Frontal cortex (tissue), 4 donors: Measurements from ENCODE around the gene APAF1. TPM values are rescaled to one million over a fixed set of nuclear protein-coding genes. Genes with fewer than 3 reads are reported as not detected.

Experiments
- DNase-seq, 2 donors: peaks; one replicate each; pipeline ENCODE4 v3.0.0; 2012; ENCODE audit warnings: low spot score in 2 of 2
- FAIRE-seq: peaks from 2 replicates; lab custom pipeline; 2012; peaks lifted over from hg19 to GRCh38; lab: Jason Lieb, UNC
- total RNA-seq: library from RNA; depleted of rRNA; stranded (reverse); fragments of >200 nt; gene quantifications from one replicate; pipeline ENCODE4 v1.2.3, GENCODE V29; 2014
- donor health status: control.
- donor health status: control.
- donor health status: control.

The APAF1 gene
- total RNA-seq, 1 donor from 2014 or later = 39.9 TPM

GRCh38 chr12:98724384-98725155, 79.5 kb downstream of the APAF1 start:
- no peak for FAIRE-seq

GRCh38 chr12:98725476-98726247, 80.6 kb downstream of the APAF1 start:
- DNase-seq = no peak
- peak; percentile 77 for FAIRE-seq

More at GRCh38 chr12:98724384-98725155, 79.5 kb downstream of the APAF1 start:
- DNase-seq = no peak

DNA sequence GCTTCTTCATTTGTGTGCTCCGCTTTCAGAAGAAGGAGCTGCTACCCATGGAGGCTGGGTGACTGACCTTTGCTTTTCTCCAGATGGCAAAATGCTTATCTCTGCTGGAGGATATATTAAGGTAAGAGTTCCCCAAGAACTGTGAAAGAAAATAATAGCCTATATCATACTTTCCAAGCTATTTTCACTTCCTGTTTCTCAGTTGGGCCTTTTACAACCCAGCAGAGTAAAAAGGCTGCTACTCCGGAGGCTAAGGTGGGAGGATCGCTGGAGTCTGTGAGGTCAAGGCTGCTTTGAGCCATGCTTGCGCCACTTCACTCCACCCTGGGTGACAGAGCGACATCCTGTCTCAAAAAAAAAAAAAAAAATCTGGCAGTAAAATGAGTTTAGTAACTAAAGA, 82.1 kb downstream of the APAF1 start:
- FAIRE-seq (no peak), DNase-seq (no peak)

GRCh38 chr12:98730412-98730811, 85.3 kb downstream of the APAF1 start:
- FAIRE-seq = no peak
- no peak for DNase-seq

- DNase-seq = no peak
- no peak for FAIRE-seq
Measured at GRCh38 chr12:98733667-98734350, 88.7 kb downstream of the APAF1 start.

DNA sequence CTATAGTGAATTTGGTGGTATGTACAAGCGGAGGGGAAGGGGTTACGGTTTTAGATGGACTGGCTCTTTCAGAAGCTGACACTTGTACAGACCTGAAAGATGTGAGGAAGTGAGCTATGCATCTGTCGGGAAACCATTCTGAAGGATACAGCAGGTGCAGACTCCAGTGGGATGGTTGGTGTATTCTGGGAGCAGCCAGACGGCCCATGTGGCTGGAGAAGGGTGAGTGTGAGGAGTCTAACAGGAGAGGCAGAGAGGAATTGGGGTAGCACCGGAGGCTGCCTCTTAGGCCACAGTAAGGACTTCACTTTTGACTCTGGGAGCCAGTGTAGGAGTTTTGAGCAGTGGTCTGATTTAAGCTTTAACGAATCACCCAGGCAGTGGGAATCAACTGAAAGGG, 90.7 kb downstream of the APAF1 start:
- DNase-seq = no peak
- no peak for FAIRE-seq

DNA sequence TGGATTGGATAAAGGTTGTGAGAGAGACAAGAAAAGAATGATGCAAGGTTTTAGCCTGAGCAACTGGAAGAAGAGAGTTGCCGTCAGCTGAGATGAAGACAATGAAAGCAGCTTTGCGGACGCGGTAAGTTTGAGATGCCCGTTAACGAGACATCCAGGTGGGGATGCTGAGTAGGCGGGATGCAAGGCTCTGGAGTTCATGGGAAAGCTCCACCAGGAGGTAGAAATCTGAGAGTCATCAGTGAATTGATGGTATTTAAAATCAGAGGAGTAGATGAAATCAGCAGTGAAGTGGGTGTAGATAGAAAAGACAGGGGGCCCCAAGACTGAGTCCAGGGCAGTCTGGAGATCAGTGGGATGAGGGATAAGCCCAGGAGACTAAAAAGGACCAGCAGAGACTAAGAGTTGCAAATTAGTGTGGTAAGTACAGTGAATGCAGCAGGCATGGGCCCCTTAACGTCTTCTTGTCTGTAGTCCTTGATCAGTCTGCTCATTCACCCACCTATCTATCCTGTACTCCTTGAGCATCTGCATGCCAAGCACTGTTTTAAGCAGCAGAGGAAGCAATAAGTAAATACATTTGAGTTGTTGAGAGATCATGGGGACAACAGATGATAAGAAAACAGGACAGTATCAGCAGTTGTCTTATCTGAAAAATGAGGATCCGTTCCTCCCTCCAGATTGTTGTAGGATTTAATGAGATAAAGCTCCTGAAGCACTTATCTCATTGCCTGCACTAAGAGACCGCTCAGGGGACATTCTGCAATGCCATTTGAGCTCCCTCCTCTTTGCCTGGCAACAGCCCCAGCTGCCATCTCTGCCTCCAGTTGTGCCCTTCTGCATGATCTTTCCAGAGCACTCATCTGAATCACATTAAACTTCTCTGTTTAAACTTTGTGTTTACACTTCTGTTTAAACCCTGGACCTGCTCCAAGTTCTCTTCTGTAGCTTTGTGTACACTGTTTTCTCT, 91.5 kb downstream of the APAF1 start:
- DNase-seq (no peak), FAIRE-seq (no peak)

- FAIRE-seq = no peak
- DNase-seq = no peak
Measured at GRCh38 chr12:98737322-98737712, 92.2 kb downstream of the APAF1 start.

DNA sequence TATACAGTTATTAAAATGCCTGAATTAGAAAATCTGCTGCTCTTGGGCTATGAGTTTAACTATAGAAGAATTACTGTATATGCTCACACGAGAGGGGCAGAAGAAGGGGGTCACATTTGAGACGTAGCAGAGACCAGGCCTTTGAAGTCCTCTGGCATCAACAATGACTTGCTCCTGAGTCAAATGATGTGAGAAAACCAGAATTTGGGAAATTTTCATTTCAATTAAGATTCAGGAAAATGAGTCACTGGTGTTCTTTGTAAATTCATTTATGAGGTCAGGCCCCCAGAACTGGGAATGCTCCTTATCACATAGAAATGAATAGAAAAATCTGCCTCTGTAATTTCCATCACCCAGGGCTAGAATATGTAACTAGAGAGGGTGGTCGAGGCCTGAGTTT, 92.9 kb downstream of the APAF1 start:
- FAIRE-seq = no peak

GRCh38 chr12:98738539-98738938, 93.4 kb downstream of the APAF1 start:
- no peak for FAIRE-seq

More for the DNA sequence above, 92.9 kb downstream of the APAF1 start:
- DNase-seq = no peak

GRCh38 chr12:98740751-98741150, 95.7 kb downstream of the APAF1 start:
- FAIRE-seq (no peak), DNase-seq (no peak)

More at GRCh38 chr12:98738539-98738938, 93.4 kb downstream of the APAF1 start:
- no peak for DNase-seq

DNA sequence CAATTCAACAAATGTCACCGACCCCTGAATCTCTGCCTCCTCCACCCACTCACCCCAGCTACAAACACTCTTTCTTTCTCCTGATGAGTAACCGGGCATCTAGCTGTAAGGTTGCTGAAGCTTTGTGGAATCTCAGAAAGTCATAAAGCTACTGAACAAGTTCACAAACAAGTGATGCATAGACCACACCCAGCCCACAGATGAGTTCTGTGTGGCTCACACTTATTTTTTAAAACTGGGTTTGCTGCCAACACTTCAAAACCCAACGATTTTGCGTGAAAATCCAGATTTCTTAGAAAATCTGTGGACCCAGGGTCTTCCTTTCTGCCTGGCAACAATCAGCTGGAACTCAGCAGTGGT, 96.1 kb downstream of the APAF1 start:
- FAIRE-seq (no peak), DNase-seq (no peak)

DNA sequence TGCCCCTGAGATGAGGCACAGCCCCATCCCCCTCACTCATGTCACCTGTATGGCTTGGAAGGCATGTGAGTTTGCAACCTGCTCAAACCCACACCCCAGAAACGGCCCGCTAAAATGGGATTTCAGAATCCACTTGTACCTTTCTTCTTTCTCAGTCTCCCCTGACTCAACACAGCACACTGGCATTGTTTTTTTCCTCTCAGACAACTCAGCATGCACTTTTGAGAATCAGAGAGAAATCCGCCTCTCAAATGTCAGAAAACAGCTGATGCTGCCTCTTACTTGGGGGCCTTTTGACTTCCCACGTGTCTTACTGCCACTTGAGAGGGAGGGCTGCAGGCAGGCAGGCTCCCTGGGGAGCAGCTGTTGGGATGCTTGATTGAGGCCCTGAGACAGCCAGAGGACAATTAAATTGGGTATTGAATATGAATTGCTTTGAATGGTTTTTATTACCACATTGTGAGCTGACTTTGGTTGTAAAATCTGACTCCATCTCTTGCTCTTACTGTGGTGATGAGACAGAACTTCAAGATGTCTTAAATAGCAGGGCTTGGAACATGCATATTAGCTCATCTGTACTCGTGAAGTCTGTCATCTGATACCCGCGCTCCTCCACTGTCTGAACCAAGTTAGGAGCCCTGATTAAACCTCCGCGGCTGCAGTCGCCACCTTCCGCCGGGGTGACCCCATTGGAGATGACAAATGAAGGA, 96.6 kb downstream of the APAF1 start:
- DNase-seq (no peak), FAIRE-seq (no peak)

DNA sequence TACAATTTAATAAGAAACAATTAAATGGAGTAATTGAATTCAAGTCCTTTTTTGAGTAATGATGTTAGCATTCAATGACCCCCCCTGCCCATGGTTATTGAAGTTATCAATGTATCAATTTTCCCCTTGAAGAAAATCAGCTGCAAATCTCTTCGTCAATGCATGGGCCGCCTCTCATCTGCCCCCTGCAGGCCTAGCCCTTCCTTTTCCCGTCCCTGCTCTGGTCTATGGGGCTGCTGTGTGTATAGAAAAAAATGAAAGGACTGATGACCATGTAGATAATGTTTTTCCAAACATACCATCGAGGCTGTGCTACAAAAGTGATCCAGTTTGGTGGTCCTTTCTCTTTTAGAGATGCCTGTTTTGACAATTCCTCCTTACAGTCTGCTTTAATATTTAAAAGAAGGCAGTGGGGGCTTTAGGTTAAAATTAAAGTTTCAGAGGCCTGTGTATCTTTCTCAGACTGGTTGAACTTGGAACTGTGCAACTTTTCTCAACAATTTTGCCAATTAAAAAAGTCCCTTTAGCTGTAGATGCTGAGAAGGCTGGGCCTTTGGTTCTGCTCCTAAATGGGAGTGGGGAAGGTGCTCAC, 98.4 kb downstream of the APAF1 start:
- DNase-seq = no peak
- FAIRE-seq = no peak

- DNase-seq = no peak
- no peak for FAIRE-seq
Measured at GRCh38 chr12:98744680-98745079, 99.6 kb downstream of the APAF1 start.

- DNase-seq (no peak), FAIRE-seq (no peak)
Measured at GRCh38 chr12:98745578-98746391, 100.7 kb downstream of the APAF1 start.

DNA sequence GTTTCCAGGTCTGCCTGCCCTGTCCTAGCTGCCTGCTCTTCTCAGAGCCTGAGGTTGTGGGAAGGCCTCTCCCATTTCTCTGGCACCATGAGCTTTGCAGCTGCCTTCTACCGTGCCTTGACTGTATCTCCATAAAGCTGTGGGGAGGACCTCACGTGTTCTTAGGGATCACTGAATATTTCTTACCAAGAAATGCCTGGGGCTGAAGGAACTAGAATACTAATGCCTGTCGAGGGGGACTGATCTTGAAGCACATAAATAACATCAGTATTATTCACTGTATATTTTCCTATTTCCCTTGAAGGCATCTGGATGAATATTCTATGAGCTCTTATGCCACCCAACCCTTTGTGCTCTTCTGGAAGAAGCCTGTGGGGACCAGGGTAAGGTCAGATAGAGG, 103.4 kb downstream of the APAF1 start:
- no peak for FAIRE-seq

DNA sequence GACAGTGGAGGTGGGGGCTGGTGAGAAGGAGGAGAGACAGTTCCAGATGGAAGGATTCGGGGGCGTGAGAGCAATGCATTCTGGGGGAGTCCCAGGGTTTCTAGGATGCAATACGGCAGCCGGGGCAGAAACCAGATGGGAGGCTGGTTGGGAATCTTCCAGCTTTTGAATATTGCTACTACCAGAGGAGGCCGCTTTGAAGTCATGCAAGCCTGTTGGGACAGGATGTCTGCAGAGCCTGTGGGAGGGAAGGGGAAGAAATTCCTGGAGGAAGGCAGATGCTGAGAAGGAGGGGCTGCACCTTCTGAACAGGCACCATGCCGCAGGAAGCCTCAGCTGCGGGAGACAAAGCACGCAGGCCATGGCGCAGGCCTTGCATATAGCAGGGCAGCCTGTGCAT, 105.4 kb downstream of the APAF1 start:
- DNase-seq (no peak), FAIRE-seq (no peak)

More for the DNA sequence above, 103.4 kb downstream of the APAF1 start:
- DNase-seq = no peak
